Esophagus muscularis mucosa (tissue), 3 donors: ENCODE data around the gene LAMA5.

Experiments
- CTCF ChIP-seq, 3 experiments: fragments of 200-600 bp in 2 of 3; fragments of 450-650 bp in 1 of 3; sonication (generic) in 2 of 3; IDR thresholded peaks; one replicate each; pipeline ENCODE4 v1.5.1; 2017 to 2019; ENCODE audit warnings: antibody characterized with exemption in 3 of 3, mild to moderate bottlenecking in 2 of 3, moderate library complexity in 1 of 3
- POLR2A ChIP-seq: fragments of 450-650 bp; IDR thresholded peaks from one replicate; pipeline ENCODE4 v1.6.1; 2017; ENCODE audit warnings: antibody characterized with exemption, moderate library complexity, mild to moderate bottlenecking, low read depth
- POLR2AphosphoS5 ChIP-seq, 2 donors: sonication (generic); formaldehyde crosslinking; IDR thresholded peaks; one replicate each; pipeline ENCODE4 v1.6.1; 2017; ENCODE audit warnings: antibody characterized with exemption in 2 of 2

GRCh38 chr20:62314339-62314638 lies 52.8 kb downstream of the LAMA5 start:
- TF ChIP-seq CTCF (IDR thresholded peaks at IDR 0.05) = no peak
- TF ChIP-seq POLR2A = no peak
- TF ChIP-seq POLR2AphosphoS5 (IDR thresholded peaks at IDR 0.05) = no peak
